GM18951 (cell line): ENCODE results near the gene FCN3.
"Not testable (repeated sequence)": the region's sequence is repeated elsewhere in the genome, so short reads cannot be mapped to it uniquely, and the experiment has no call there.

Experiments
- POLR2A ChIP-seq: IDR thresholded peaks from 4 replicates; pipeline ENCODE4 v1.6.1; 2011; ENCODE audit warnings: mild to moderate bottlenecking; ENCODE audit not compliant: insufficient read length, insufficient read depth; ENCODE audit errors: extremely low read depth
- in situ Hi-C: fragments of 300-500 bp; cut with MboI; formaldehyde crosslinking; loops from one replicate; pipeline ENCODE4 v1.12.0; 2022; ENCODE audit warnings: low sequenced_read_pairs, mixed read lengths, inconsistent platforms; ENCODE audit not compliant: unreplicated experiment

Gene FCN3

DNA sequence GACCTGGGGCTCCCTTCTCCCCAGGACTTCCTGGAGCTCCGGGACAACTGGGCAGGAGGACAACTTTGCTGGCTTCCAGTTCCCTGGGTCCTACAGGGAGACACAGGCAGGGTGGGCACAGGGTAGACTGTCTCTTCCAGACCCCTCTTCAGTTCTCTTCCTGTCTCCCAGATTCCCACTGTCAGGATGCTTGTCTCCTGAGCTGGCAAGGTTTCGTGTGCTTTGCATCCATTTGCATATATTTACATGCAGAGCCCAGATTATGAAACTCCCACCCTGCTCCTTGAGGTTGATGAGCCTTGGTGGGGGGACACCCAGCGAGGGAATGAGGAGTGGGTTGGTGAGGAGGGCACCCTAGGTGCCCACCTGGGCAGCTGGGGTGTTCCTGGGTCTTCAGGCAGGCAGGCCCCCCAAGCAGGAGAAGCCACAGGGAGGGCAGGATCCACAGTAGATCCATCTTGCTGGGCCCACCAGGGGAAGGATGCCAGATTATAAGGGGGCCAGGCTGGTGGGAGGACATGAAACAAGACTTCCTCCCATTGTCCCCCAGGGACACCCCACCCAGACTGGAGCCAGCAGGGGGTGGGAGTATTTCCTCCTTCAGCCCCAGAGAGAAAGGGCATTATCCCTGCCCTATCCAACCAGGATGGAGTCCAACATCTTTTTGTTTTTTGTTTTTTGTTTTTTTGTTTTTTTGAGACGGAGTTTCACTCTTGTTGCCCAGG lies at the start of gene FCN3:
Gene FCN3 (minus strand): TSS at position 463 of the 725 bp plus-strand sequence. CDS start 6 bp downstream, at position 457.
- no peak for TF ChIP-seq POLR2A
- in situ Hi-C loops, result no loop called here

GRCh38 chr1:27423709-27424108 lies 49.1 kb upstream of the FCN3 start:
- no peak for TF ChIP-seq POLR2A
- in situ Hi-C loops, result no loop called here

- TF ChIP-seq POLR2A, result no peak
- in situ Hi-C loops, result no loop called here
Observed at GRCh38 chr1:27418326-27419185, 43.9 kb upstream of the FCN3 start.

DNA sequence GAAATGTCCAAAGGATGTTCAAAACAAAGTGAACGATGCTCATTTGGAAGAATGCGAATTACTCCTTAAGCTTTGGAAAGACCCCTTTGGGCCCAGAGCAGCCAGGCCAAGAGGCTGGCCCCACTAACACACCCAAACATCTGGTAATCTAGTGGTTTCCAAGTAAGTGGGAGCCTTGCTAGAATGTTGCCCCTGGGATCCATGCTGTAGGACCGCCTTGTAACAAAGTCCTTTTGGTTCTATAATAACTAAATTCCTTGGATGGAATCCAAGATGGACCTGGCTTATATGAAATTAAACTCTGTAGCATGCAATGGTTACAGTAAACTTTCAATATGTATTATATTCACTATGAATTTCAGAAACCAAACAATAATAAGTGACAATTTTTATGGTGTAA lies 43.1 kb upstream of the FCN3 start:
- TF ChIP-seq POLR2A, result no peak
- in situ Hi-C loops, result no loop called here

GRCh38 chr1:27416387-27417111 lies 41.9 kb upstream of the FCN3 start:
- no peak for TF ChIP-seq POLR2A
- in situ Hi-C loops, result no loop called here

- TF ChIP-seq POLR2A, result no peak
- in situ Hi-C loops, result no loop called here
Observed at GRCh38 chr1:27414091-27414490, 39.5 kb upstream of the FCN3 start.

DNA sequence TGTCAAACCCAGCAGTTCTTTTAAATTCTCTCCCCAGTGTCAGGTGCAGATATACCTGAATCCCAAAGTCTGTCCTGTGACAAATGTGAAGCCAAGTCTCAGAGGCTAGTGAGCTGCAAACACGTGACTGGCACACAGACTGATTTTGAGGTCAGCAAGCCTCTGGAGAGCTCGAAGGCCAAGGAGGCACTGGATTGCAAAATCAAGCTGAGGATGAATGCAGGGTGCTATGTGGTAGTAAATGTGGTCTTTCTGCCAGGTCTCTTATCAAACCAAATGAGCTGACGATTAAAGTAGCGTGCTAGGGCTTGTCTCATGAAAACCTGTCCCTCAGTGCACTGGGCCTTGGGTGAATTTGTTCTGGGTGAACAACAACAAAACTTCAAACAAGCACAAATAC lies 38.4 kb upstream of the FCN3 start:
- TF ChIP-seq POLR2A, result no peak

GRCh38 chr1:27412502-27412901 lies 37.9 kb upstream of the FCN3 start:
- no peak for TF ChIP-seq POLR2A
- in situ Hi-C loops, result no loop called here

More for the DNA sequence above, 38.4 kb upstream of the FCN3 start:
- in situ Hi-C loops, result no loop called here

GRCh38 chr1:27410709-27411108 lies 36.1 kb upstream of the FCN3 start:
- in situ Hi-C loops, result no loop called here
- no peak for TF ChIP-seq POLR2A

DNA sequence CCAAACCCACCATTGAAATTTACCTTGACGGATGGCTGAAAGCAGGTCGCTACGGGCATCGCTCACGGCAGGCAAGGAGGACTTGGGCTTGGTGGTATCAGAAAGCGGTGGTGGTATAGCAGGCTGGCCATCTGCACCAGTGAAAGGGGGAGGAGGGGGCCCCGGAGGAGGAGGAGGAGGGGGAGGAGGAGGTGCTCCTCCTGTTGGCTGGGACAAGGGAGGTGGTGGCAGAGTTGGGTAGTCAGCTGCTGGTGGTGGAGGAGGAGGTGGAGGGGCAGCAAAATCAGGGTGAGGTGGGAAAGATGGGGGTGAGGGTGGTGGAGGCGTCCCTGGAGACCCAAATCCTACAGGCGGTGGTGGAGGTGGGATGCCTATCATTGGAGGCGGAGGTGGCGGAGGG lies 35.0 kb upstream of the FCN3 start:
- TF ChIP-seq POLR2A, result no peak
- in situ Hi-C loops, result no loop called here

DNA sequence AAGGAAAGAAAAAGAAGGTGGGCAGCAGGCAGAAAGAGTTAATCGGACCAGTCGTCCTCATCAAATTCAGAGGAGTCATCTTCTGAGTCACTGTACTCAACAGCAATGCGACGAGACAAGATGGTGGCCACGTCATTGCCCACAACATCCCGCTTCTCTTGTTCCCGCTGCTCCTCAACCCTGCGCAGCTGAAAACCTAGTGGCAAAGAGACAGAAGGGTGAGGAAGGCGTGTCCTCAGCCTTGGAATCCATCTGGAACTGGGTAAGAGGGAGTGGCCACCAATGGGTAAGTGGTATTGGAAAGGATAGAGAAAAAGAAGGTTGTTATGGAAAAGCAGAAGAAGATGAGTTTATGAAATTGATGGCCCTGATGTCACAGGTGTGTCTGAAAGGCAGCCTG lies 33.5 kb upstream of the FCN3 start:
- in situ Hi-C loops, result no loop called here
- TF ChIP-seq POLR2A, result no peak

- in situ Hi-C loops, result not testable (repeated sequence)
Observed at GRCh38 chr1:27406791-27407190, 32.2 kb upstream of the FCN3 start.

- no peak for TF ChIP-seq POLR2A
- in situ Hi-C loops, result no loop called here
Observed at GRCh38 chr1:27406362-27406680, 31.7 kb upstream of the FCN3 start.

GRCh38 chr1:27405598-27406361 lies 31.2 kb upstream of the FCN3 start:
- in situ Hi-C loops, result not testable (repeated sequence)
